Spleen (tissue), 7 donors: Measurements from ENCODE around the gene TMX3.

Source experiments
- POLR2A ChIP-seq, 3 donors: fragments of 450-650 bp; IDR thresholded peaks; one replicate each; pipeline ENCODE4 v1.5.1; 2017; ENCODE audit warnings: antibody characterized with exemption in 3 of 3, mild to moderate bottlenecking in 1 of 3
- POLR2AphosphoS5 ChIP-seq, 3 donors: sonication (generic); formaldehyde crosslinking; IDR thresholded peaks; one replicate each; pipeline ENCODE4 v1.5.1; 2017; ENCODE audit warnings: antibody characterized with exemption in 3 of 3
- TF ChIP-seq, protein P1 (sequence below), 11 experiments: fragments of 200-600 bp in 7 of 11; fragments of 450-650 bp in 4 of 11; sonication (generic) in 4 of 11; IDR thresholded peaks in 8 of 11; conservative IDR thresholded peaks in 3 of 11; 1 replicate in 7 of 11; 2 replicates in 4 of 11; pipeline versions ENCODE4 v1.4.0 to v1.8.0; 2016 to 2021; ENCODE audit warnings: antibody characterized with exemption in 11 of 11, inconsistent platforms in 4 of 11, mild to moderate bottlenecking in 1 of 11
- donor health status: DM: no; HTN: no; CAD: no; lungs with moderate emphysema.
- donor health status: DM: no; HTN: no; CAD: no.
- donor health status: DM: no; HTN: no; CAD: no.

DNA sequence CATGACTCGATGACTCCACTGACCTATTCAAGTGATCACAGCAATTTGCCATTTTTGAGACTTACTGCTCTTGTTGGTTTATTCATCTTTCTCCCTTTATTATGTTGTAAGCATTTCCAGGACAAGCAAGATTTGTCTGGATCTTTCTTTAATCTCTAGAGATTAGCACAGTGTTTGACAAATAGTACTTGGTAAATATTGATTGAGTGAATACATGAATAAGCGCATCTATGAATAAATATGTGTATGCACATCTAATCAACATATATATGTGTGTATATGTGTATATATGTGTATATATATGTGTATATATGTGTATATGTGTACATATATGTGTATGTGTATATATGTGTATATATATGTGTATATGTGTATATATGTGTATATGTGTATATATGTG is 7.3 kb downstream of the TMX3 start:
- TF ChIP-seq POLR2AphosphoS5 (IDR thresholded peaks at IDR 0.05): no peak
- TF ChIP-seq, protein P1, sequence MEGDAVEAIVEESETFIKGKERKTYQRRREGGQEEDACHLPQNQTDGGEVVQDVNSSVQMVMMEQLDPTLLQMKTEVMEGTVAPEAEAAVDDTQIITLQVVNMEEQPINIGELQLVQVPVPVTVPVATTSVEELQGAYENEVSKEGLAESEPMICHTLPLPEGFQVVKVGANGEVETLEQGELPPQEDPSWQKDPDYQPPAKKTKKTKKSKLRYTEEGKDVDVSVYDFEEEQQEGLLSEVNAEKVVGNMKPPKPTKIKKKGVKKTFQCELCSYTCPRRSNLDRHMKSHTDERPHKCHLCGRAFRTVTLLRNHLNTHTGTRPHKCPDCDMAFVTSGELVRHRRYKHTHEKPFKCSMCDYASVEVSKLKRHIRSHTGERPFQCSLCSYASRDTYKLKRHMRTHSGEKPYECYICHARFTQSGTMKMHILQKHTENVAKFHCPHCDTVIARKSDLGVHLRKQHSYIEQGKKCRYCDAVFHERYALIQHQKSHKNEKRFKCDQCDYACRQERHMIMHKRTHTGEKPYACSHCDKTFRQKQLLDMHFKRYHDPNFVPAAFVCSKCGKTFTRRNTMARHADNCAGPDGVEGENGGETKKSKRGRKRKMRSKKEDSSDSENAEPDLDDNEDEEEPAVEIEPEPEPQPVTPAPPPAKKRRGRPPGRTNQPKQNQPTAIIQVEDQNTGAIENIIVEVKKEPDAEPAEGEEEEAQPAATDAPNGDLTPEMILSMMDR (IDR thresholded peaks at IDR 0.05 in 8 of 11, conservative IDR thresholded peaks at IDR 0.05 in 3 of 11): no peak
- no peak for TF ChIP-seq POLR2A (IDR thresholded peaks at IDR 0.05)
